Activated CD8-positive, alpha-beta memory T cell treated with anti-CD3 and anti-CD28 coated beads for 48 hours (primary cell): Measurements from ENCODE around the gene RASAL3.
A peak's percentile ranks its signal among the peaks of the same experiment; 100 is the strongest.

Experiments
- DNase-seq, 3 experiments: peaks; one replicate each; pipeline ENCODE4 v3.0.0-alpha.2; 2020; ENCODE audit warnings: low read depth in 2 of 3, low spot score in 2 of 3

RASAL3 gene

DNA sequence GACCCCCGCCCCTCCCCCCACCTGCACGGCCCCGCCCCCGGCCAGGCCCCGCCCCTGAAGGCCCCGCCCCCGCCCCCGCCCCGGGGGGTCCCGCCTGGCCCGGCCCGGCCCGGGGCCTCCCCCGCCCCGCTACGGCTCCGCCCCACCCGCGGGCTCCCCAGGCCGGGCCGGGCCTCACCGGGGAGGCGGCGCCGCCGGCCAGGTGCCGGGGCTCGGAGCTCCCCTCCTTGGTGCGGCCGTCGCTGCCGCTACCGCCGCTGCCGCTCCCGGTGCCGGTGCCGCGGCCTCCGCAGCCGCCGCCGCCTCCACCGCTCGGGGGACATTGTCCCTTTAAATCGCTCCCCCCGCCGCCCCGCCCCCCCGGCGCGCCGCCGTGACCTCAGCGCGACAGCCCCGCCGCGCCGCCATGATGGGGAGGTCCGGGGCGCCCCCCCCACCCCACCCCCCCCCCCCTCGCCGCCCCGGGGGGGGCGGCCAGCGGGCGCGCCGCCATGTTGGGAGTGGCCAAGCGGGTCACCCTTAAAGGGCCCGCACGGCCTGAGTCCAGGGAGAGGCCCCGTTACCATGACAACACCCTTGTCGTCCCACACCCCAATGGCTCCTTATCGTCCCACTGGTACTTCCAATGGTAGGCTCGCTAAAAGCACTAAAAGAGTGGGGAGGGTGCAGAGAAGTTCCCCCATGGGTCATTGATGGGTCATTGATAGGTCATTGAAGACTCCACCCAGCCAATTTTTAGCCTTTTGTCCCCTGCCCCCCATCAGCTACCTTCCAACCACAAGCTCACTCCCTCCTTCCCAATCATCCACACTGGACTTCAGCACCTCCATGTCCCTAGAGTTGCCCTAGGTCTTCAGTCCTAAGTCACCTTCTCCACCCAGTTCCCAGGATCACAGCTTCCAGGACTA lies 14.5 kb downstream of the RASAL3 start, which contains the start of gene WIZ:
WIZ (minus strand) TSS at position 337 of the 908 bp plus-strand sequence. CDS start 1,649 bp downstream, outside the sequence.
- DNase-seq: peak; percentile 69 to 70 (median 69)

GRCh38 chr19:15448778-15449619 lies 15.3 kb downstream of the RASAL3 start:
- no peak for DNase-seq

DNA sequence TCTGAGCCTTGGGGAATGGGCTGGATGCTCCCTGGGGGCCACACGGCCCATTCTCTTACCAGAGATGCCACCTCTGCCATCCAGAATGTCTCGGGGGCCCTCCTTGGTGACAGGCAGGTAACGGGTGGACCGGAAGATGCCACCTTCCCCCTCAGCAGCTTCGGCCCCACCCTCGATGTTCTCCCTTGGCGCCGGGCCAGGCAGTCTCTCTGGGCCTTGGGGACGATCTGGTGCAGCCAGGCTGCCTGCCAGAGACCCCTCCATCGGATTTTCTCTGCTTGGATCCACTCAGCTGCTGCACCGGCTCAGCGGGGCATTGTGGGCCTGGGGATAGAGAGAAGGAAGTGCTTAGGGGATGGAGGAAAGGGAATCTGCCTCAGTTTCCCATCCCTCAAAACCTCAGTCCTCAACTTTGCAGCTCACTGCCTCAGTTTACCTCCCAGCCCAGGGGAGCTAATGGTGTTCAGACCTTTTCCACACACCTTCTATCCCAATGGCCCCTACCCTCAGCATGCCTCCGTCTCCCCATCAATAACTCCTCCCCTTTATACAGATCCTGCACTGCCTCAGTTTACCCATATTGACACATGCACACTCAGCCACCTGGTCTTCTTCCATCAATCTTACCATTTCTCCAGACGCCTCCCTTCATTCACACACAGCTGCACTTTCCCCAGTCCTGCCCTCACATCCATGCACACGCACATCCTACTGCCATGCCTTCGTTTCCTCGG lies 16.1 kb downstream of the RASAL3 start:
- no peak for DNase-seq

- no peak for DNase-seq
These were observed 17.3 kb downstream of the RASAL3 start for GRCh38 chr19:15447057-15447456.

DNA sequence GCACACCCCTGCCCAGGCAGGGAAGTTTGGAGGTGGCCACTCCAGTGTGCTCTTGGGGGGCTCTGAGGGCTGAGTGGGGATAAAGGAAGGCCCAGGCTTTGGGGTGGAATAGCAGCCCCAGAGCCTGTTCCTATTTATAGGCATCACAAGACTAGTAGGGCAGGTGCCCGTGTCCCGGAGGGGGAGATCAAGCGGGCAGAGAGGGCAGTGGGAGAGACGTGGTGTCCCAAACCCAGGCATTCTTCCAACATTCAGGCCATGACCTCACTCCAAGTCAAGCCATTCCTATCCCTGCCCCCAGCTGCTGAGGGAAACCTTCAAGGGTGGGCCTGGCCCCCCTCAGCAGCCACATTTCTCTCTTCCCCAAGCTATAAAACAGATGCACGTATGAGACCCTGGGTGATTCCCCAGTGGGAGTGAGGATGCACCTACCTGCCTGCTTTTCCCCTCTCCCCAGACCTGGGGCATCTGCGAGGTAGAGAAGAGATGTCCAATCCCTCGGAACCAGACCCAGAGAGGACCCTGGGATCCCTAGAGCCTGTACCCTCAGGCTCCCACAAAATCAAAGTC lies 18.5 kb downstream of the RASAL3 start:
- no peak for DNase-seq

GRCh38 chr19:15445227-15445605 lies 19.1 kb downstream of the RASAL3 start:
- no peak for DNase-seq

- no peak for DNase-seq
These were observed 19.7 kb downstream of the RASAL3 start for GRCh38 chr19:15444505-15445226.

DNA sequence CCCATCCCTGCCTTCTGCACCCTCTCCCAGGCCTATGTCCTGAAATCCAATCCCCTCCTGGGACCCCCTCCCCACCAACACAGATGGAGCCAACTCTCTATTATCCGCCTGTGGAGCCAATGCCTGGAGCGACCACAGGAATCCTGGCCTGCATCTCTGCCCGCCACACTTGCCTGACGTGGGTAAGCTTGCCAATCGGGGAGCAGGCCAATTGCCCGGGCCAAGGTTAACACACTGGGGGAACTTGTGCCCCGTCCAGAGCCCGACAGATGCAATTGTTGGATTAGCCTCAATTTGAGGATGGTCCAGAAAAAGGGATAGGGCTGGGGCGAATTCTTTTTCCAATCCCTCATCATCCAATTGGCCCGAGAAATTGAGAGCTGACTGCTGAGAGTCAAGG lies 20.5 kb downstream of the RASAL3 start:
- DNase-seq: no peak

DNA sequence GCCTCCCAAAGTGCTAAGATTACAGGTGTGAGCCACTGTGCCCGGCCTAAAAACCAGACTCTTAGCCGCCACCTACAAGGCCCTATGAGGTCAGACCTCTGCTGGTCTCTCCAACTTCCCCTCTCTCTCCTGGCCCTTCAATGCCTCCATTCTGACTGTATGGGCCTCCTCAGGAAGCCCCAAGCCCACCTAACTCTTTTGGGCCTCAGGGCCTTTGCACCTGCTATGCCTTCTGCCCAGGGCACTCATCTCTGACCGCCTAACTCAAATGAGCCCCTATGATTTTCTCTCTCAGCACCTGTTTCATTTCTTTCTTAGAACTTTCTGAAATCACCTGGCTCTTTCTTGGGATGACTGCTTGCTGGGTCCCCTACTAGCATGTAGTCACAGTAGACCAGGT lies 21.0 kb downstream of the RASAL3 start:
- DNase-seq: no peak

- DNase-seq: no peak
These were observed 22.0 kb downstream of the RASAL3 start for GRCh38 chr19:15442142-15442920.

GRCh38 chr19:15441317-15441716 lies 23.0 kb downstream of the RASAL3 start:
- no peak for DNase-seq

- DNase-seq: no peak
These were observed 24.3 kb downstream of the RASAL3 start for GRCh38 chr19:15439821-15440641.

DNA sequence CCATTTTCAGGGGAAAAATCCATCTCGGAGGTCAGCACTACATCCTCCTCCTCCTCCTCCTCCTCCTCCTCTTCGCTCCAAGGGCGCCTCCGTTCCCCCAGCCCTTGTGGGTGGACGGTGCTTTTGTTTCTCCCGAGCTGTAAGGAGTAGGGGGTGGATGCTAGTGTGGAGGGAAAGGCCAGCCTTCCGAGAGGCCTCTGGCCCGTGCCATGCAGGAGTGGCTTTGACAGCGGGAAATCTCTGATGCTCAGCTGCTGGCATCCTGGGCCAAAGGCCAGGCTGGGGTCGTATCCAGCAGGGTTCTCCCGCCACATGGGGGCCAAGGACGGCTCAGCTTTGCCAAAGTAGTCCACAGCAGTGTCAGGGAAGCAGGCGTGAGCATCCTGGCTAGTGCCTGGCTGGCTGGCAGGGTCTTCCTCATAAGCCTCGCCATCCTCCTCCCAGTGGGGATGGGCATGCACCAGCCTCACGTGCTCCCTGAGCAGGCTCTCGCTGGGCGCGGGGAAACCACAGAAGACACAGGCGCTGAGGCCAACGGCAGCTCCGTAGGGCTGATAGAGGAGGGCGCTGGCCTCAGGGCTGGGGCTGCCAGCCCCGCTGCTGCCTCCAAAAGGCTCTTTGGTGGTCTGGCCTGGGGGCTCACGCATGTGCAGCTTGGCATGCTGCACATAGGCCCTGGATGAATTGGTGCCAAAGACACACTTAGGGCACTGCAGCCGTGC lies 25.1 kb downstream of the RASAL3 start:
- DNase-seq: no peak

GRCh38 chr19:15438577-15438976 lies 25.8 kb downstream of the RASAL3 start:
- DNase-seq: no peak

DNA sequence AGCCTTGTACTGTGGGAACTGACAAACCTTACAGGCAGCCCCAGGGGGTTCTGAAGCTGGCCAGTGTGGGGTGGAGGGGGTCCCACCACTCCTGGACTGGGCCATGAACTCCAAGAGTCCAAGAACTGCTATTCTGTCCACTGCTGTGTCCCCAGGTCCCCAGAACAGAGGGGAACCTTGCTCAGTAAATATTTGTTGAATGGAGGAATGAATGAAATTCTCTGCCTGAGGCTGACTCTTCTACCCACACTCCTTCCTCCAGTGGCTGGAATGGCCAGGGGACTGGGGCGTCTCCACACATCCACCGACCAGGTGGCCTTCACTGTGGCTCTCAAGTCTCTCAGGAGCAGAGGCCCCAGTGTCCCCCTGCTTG lies 26.2 kb downstream of the RASAL3 start:
- DNase-seq: no peak

- no peak for DNase-seq
These were observed 26.8 kb downstream of the RASAL3 start for GRCh38 chr19:15437355-15438123.

- no peak for DNase-seq
These were observed 27.6 kb downstream of the RASAL3 start for GRCh38 chr19:15436826-15437110.
